ENCODE data around the gene GALNS.

- TF ChIP-seq CTCF (IDR thresholded peaks at IDR 0.05; ENCODE audit: poor library complexity, severe bottlenecking) (no peak), TAF1 (IDR thresholded peaks at IDR 0.05; ENCODE audit: low read depth) (no peak), SMC3 (conservative IDR thresholded peaks at IDR 0.05; ENCODE audit: poor library complexity) (no peak), EP300 (conservative IDR thresholded peaks at IDR 0.05; ENCODE audit: poor library complexity, severe bottlenecking) (no peak), REST (IDR thresholded peaks at IDR 0.05; ENCODE audit: borderline replicate concordance) (no peak), EZH2 (IDR thresholded peaks at IDR 0.05; ENCODE audit: borderline replicate concordance, insufficient read depth, low read length, poor library complexity, severe bottlenecking) (no peak), POLR2AphosphoS5 (IDR thresholded peaks at IDR 0.05) (no peak), RAD21 (conservative IDR thresholded peaks at IDR 0.05) (no peak), MXI1 (conservative IDR thresholded peaks at IDR 0.05; ENCODE audit: poor library complexity, severe bottlenecking) (no peak)
Measured at GRCh38 chr16:88775825-88776224, 80.9 kb downstream of the GALNS start.
